Hepatocyte (in vitro differentiated cells): ENCODE results near the gene YIPF2.

Source experiments
- EZH2 ChIP-seq: fragments of 200-600 bp; sonication (generic); IDR thresholded peaks from 2 replicates; pipeline ENCODE4 v1.6.1; 2016; ENCODE audit warnings: antibody characterized with exemption, mild to moderate bottlenecking, borderline replicate concordance
- TF ChIP-seq, protein P1 (sequence below): fragments of 200-600 bp; sonication (generic); IDR thresholded peaks from 2 replicates; pipeline ENCODE4 v1.5.1; 2016; ENCODE audit warnings: antibody characterized with exemption, mild to moderate bottlenecking; ENCODE audit not compliant: poor library complexity

- TF ChIP-seq, protein P1, sequence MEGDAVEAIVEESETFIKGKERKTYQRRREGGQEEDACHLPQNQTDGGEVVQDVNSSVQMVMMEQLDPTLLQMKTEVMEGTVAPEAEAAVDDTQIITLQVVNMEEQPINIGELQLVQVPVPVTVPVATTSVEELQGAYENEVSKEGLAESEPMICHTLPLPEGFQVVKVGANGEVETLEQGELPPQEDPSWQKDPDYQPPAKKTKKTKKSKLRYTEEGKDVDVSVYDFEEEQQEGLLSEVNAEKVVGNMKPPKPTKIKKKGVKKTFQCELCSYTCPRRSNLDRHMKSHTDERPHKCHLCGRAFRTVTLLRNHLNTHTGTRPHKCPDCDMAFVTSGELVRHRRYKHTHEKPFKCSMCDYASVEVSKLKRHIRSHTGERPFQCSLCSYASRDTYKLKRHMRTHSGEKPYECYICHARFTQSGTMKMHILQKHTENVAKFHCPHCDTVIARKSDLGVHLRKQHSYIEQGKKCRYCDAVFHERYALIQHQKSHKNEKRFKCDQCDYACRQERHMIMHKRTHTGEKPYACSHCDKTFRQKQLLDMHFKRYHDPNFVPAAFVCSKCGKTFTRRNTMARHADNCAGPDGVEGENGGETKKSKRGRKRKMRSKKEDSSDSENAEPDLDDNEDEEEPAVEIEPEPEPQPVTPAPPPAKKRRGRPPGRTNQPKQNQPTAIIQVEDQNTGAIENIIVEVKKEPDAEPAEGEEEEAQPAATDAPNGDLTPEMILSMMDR, result no peak
- TF ChIP-seq EZH2, result no peak
Measured at GRCh38 chr19:10889880-10890279, 38.6 kb downstream of the YIPF2 start.
